ENCODE data around the gene CXCL16.

CXCL16 gene

GRCh38 chr17:4709794-4710692 is 29.7 kb downstream of the CXCL16 start, which contains the start of gene ARRB2:
Gene ARRB2 (plus strand): TSS chr17:4710632. CDS start chr17:4710722, 90 bp downstream.
- Histone ChIP-seq H3K23ac (ENCODE audit: low read depth, low read length, poor library complexity) (peak within 1 kb of the TSS; percentile 67), H2BK12ac (ENCODE audit: low read length) (no peak within 1 kb of the TSS), H3K14ac (ENCODE audit: low read length) (no peak within 1 kb of the TSS), H2BK120ac (ENCODE audit: low read depth, low read length) (peak within 1 kb of the TSS; percentile 61), H3K27ac (replicated peaks; ENCODE audit: low read length) (peak within 1 kb of the TSS; percentile 76), H3K36me3 (replicated peaks in 1 of 2; ENCODE audit: control insufficient read depth in 2 of 2, insufficient read depth in 2 of 2, low read length in 2 of 2) (peaks cover 0 to under 1% of the 10 kb centered on the region in 2 donors), H2BK15ac (ENCODE audit: low read length) (no peak within 1 kb of the TSS), H3K4me3 (ENCODE audit: low read length in 2 of 2) (peak within 1 kb of the TSS; percentile 69 to 89), H2AK5ac (ENCODE audit: low read depth, low read length) (peak within 1 kb of the TSS; percentile 5), H3K79me1 (ENCODE audit: low read depth, low read length) (peaks cover 4% of the 10 kb centered on the region), H3K9me3 (replicated peaks in 1 of 2; ENCODE audit: control insufficient read depth in 2 of 2, insufficient read depth in 1 of 2, low read depth in 1 of 2, low read length in 2 of 2) (no peaks in the 10 kb centered on the region), H3K4me1 (ENCODE audit: control insufficient read depth in 2 of 2, insufficient read depth in 1 of 2, low read depth in 1 of 2, low read length in 2 of 2) (peaks cover 10 to 12% of the 10 kb centered on the region in 2 donors), H3K9ac (ENCODE audit: low read depth, low read length, poor library complexity) (peak within 1 kb of the TSS; percentile 93), H2BK5ac (ENCODE audit: low read length) (no peak within 1 kb of the TSS), H3K4me2 (ENCODE audit: insufficient read depth, low read length, poor library complexity, severe bottlenecking) (peak within 1 kb of the TSS; percentile 63), H2AFZ (ENCODE audit: low read length) (peak within 1 kb of the TSS; percentile 89), H3K18ac (ENCODE audit: low read length) (peak within 1 kb of the TSS; percentile 88), H3K27me3 (ENCODE audit: control insufficient read depth in 3 of 3, insufficient read depth in 3 of 3, low read depth in 1 of 3, low read length in 3 of 3) (no peaks in the 10 kb centered on the region), H4K91ac (ENCODE audit: low read depth, low read length, poor library complexity) (no peak within 1 kb of the TSS), H4K8ac (ENCODE audit: low read depth, low read length) (no peak within 1 kb of the TSS), H3K4ac (ENCODE audit: low read length) (no peak within 1 kb of the TSS)
- no CpG with 5 or more reads among the region's 67 CpGs for WGBS, 2 donors (ENCODE audit: extremely low coverage in 2 of 2, insufficient read length in 2 of 2, insufficient replicate concordance in 1 of 2)
- peak; percentile 98 for DNase-seq (ENCODE audit: low spot score)

GRCh38 chr17:4708436-4708835 is 31.3 kb downstream of the CXCL16 start:
- Histone ChIP-seq H2AFZ (ENCODE audit: low read length) (no peak overlapping the region), H3K9ac (ENCODE audit: low read depth, low read length, poor library complexity) (no peak overlapping the region), H4K8ac (ENCODE audit: low read depth, low read length) (no peak overlapping the region), H3K27me3 (ENCODE audit: control insufficient read depth in 3 of 3, insufficient read depth in 3 of 3, low read depth in 1 of 3, low read length in 3 of 3) (no peaks in the 10 kb centered on the region), H3K4ac (ENCODE audit: low read length) (no peak overlapping the region), H3K4me3 (ENCODE audit: low read length in 2 of 2) (no peak overlapping the region), H2BK15ac (ENCODE audit: low read length) (no peak overlapping the region), H3K36me3 (replicated peaks in 1 of 2; ENCODE audit: control insufficient read depth in 2 of 2, insufficient read depth in 2 of 2, low read length in 2 of 2) (peaks cover 0 to 2% of the 10 kb centered on the region in 2 donors), H3K23ac (ENCODE audit: low read depth, low read length, poor library complexity) (no peak overlapping the region), H2AK5ac (ENCODE audit: low read depth, low read length) (no peak overlapping the region), H4K91ac (ENCODE audit: low read depth, low read length, poor library complexity) (no peak overlapping the region), H3K4me1 (ENCODE audit: control insufficient read depth in 2 of 2, insufficient read depth in 1 of 2, low read depth in 1 of 2, low read length in 2 of 2) (peaks cover 12 to 15% of the 10 kb centered on the region in 2 donors), H3K4me2 (ENCODE audit: insufficient read depth, low read length, poor library complexity, severe bottlenecking) (no peak overlapping the region), H3K14ac (ENCODE audit: low read length) (no peak overlapping the region), H2BK5ac (ENCODE audit: low read length) (no peak overlapping the region), H3K79me1 (ENCODE audit: low read depth, low read length) (peaks cover 8% of the 10 kb centered on the region), H3K27ac (replicated peaks; ENCODE audit: low read length) (no peak overlapping the region), H2BK12ac (ENCODE audit: low read length) (no peak overlapping the region), H2BK120ac (ENCODE audit: low read depth, low read length) (no peak overlapping the region), H3K18ac (ENCODE audit: low read length) (no peak overlapping the region), H3K9me3 (replicated peaks in 1 of 2; ENCODE audit: control insufficient read depth in 2 of 2, insufficient read depth in 1 of 2, low read depth in 1 of 2, low read length in 2 of 2) (no peaks in the 10 kb centered on the region)
- DNase-seq (ENCODE audit: low spot score): no peak
- WGBS, 2 donors (ENCODE audit: extremely low coverage in 2 of 2, insufficient read length in 2 of 2, insufficient replicate concordance in 1 of 2): no CpG with 5 or more reads among the region's 8 CpGs

GRCh38 chr17:4706121-4706520 is 33.6 kb downstream of the CXCL16 start:
- Histone ChIP-seq H4K8ac (ENCODE audit: low read depth, low read length) (no peak overlapping the region), H3K9me3 (replicated peaks in 1 of 2; ENCODE audit: control insufficient read depth in 2 of 2, insufficient read depth in 1 of 2, low read depth in 1 of 2, low read length in 2 of 2) (no peaks in the 10 kb centered on the region), H2BK12ac (ENCODE audit: low read length) (no peak overlapping the region), H3K14ac (ENCODE audit: low read length) (no peak overlapping the region), H3K4ac (ENCODE audit: low read length) (no peak overlapping the region), H2BK120ac (ENCODE audit: low read depth, low read length) (no peak overlapping the region), H3K79me1 (ENCODE audit: low read depth, low read length) (peaks cover 6% of the 10 kb centered on the region), H3K27ac (replicated peaks; ENCODE audit: low read length) (no peak overlapping the region), H3K36me3 (replicated peaks in 1 of 2; ENCODE audit: control insufficient read depth in 2 of 2, insufficient read depth in 2 of 2, low read length in 2 of 2) (peaks cover 2 to 9% of the 10 kb centered on the region in 2 donors), H3K27me3 (ENCODE audit: control insufficient read depth in 3 of 3, insufficient read depth in 3 of 3, low read depth in 1 of 3, low read length in 3 of 3) (no peaks in the 10 kb centered on the region), H2BK5ac (ENCODE audit: low read length) (no peak overlapping the region), H3K18ac (ENCODE audit: low read length) (no peak overlapping the region), H3K4me3 (ENCODE audit: low read length in 2 of 2) (no peak overlapping the region), H2AFZ (ENCODE audit: low read length) (no peak overlapping the region), H3K9ac (ENCODE audit: low read depth, low read length, poor library complexity) (no peak overlapping the region), H3K23ac (ENCODE audit: low read depth, low read length, poor library complexity) (no peak overlapping the region), H3K4me1 (ENCODE audit: control insufficient read depth in 2 of 2, insufficient read depth in 1 of 2, low read depth in 1 of 2, low read length in 2 of 2) (peaks cover 12 to 17% of the 10 kb centered on the region in 2 donors), H2AK5ac (ENCODE audit: low read depth, low read length) (no peak overlapping the region), H2BK15ac (ENCODE audit: low read length) (no peak overlapping the region), H4K91ac (ENCODE audit: low read depth, low read length, poor library complexity) (no peak overlapping the region), H3K4me2 (ENCODE audit: insufficient read depth, low read length, poor library complexity, severe bottlenecking) (no peak overlapping the region)
- no CpG with 5 or more reads among the region's 7 CpGs for WGBS, 2 donors (ENCODE audit: extremely low coverage in 2 of 2, insufficient read length in 2 of 2, insufficient replicate concordance in 1 of 2)
- no peak for DNase-seq (ENCODE audit: low spot score)

GRCh38 chr17:4704991-4705390 is 34.7 kb downstream of the CXCL16 start:
- Histone ChIP-seq H3K36me3 (replicated peaks in 1 of 2; ENCODE audit: control insufficient read depth in 2 of 2, insufficient read depth in 2 of 2, low read length in 2 of 2) (peaks cover 2 to 17% of the 10 kb centered on the region in 2 donors), H3K79me1 (ENCODE audit: low read depth, low read length) (peaks cover 6% of the 10 kb centered on the region), H2AK5ac (ENCODE audit: low read depth, low read length) (no peak overlapping the region), H4K91ac (ENCODE audit: low read depth, low read length, poor library complexity) (no peak overlapping the region), H3K4ac (ENCODE audit: low read length) (peak overlapping the region; percentile 37), H3K18ac (ENCODE audit: low read length) (no peak overlapping the region), H3K14ac (ENCODE audit: low read length) (no peak overlapping the region), H2AFZ (ENCODE audit: low read length) (no peak overlapping the region), H3K4me3 (ENCODE audit: low read length in 2 of 2) (peak overlapping the region; percentile 27 to 98), H3K4me2 (ENCODE audit: insufficient read depth, low read length, poor library complexity, severe bottlenecking) (no peak overlapping the region), H2BK120ac (ENCODE audit: low read depth, low read length) (no peak overlapping the region), H2BK5ac (ENCODE audit: low read length) (no peak overlapping the region), H3K23ac (ENCODE audit: low read depth, low read length, poor library complexity) (no peak overlapping the region), H3K4me1 (ENCODE audit: control insufficient read depth in 2 of 2, insufficient read depth in 1 of 2, low read depth in 1 of 2, low read length in 2 of 2) (peaks cover 12 to 15% of the 10 kb centered on the region in 2 donors), H4K8ac (ENCODE audit: low read depth, low read length) (no peak overlapping the region), H2BK15ac (ENCODE audit: low read length) (no peak overlapping the region), H3K9me3 (replicated peaks in 1 of 2; ENCODE audit: control insufficient read depth in 2 of 2, insufficient read depth in 1 of 2, low read depth in 1 of 2, low read length in 2 of 2) (no peaks in the 10 kb centered on the region), H3K27ac (replicated peaks; ENCODE audit: low read length) (no peak overlapping the region), H3K9ac (ENCODE audit: low read depth, low read length, poor library complexity) (no peak overlapping the region), H3K27me3 (ENCODE audit: control insufficient read depth in 3 of 3, insufficient read depth in 3 of 3, low read depth in 1 of 3, low read length in 3 of 3) (no peaks in the 10 kb centered on the region), H2BK12ac (ENCODE audit: low read length) (no peak overlapping the region)
- no peak for DNase-seq (ENCODE audit: low spot score)
- WGBS, 2 donors (ENCODE audit: extremely low coverage in 2 of 2, insufficient read length in 2 of 2, insufficient replicate concordance in 1 of 2): no CpG with 5 or more reads among the region's 15 CpGs

Measured in neuronal stem cell (in vitro differentiated cells).